SK-N-SH (cell line): ENCODE measurements around the gene TUBA4A. TPM values are rescaled to one million over a fixed set of nuclear protein-coding genes. Genes with fewer than 3 reads are reported as not detected.

Experiments used
- CTCF ChIA-PET: fragments of 300-600, 350-600 bp; formaldehyde crosslinking; extraction: SDS; loops from one replicate; lab custom pipeline; 2021; lab: Yijun Ruan, JAX
- POLR2A ChIA-PET: fragments of 350-600 bp; sonication (Branson Sonifier 250); formaldehyde crosslinking; extraction: SDS; loops from one replicate; lab custom pipeline; 2020; ENCODE audit warnings: antibody characterized with exemption, inconsistent platforms; lab: Yijun Ruan, JAX
- DNase-seq: peaks from one replicate; pipeline ENCODE4 v3.0.0; 2012
- H2AFZ ChIP-seq: fragments of 200-600 bp; sonication (generic); 2 replicates; pipeline ENCODE4 v1.8.1; 2016; ENCODE audit warnings: antibody characterized with exemption, mild to moderate bottlenecking, low read depth
- H3F3A ChIP-seq: fragments of 200-600 bp; sonication (generic); replicated peaks from 2 replicates; pipeline ENCODE3; 2016; ENCODE audit warnings: antibody characterized with exemption, mild to moderate bottlenecking; ENCODE audit not compliant: insufficient read depth
- H3K27ac ChIP-seq, 2 experiments: fragments of 200-500 bp in 1 of 2; fragments of 200-600 bp in 1 of 2; sonication (Bioruptor generic) in 1 of 2; sonication (generic), shearing (Covaris generic) in 1 of 2; 2 replicates each; pipeline versions ENCODE4 v1.5.1 to v1.6.1; 2014 to 2016; ENCODE audit warnings: low read depth in 2 of 2, inconsistent platforms in 1 of 2, low read length in 1 of 2, mild to moderate bottlenecking in 1 of 2, mixed read lengths in 1 of 2
- H3K27me3 ChIP-seq: fragments of 200-600 bp; sonication (generic), shearing (Covaris generic); 2 replicates; pipeline ENCODE4 v1.6.1; 2016; ENCODE audit warnings: mixed run types; ENCODE audit not compliant: insufficient read depth
- H3K36me3 ChIP-seq, 2 experiments: fragments of 200-500 bp in 1 of 2; fragments of 200-600 bp in 1 of 2; sonication (Bioruptor generic) in 1 of 2; sonication (generic) in 1 of 2; replicated peaks in 1 of 2; 2 replicates each; pipeline versions ENCODE3 to v1.5.1; 2014 to 2016; ENCODE audit warnings: low read length in 1 of 2, mild to moderate bottlenecking in 1 of 2; ENCODE audit not compliant: insufficient read depth in 2 of 2, control insufficient read depth in 1 of 2
- H3K4me1 ChIP-seq, 2 experiments: fragments of 200-500 bp in 1 of 2; fragments of 200-600 bp in 1 of 2; sonication (Bioruptor generic) in 1 of 2; sonication (generic), shearing (Covaris generic) in 1 of 2; 2 replicates each; pipeline versions ENCODE4 v1.5.1 to v1.6.1; 2014 to 2016; ENCODE audit warnings: low read depth in 1 of 2, low read length in 1 of 2, mixed run types in 1 of 2; ENCODE audit not compliant: insufficient read depth in 2 of 2, control insufficient read depth in 1 of 2
- H3K4me2 ChIP-seq: fragments of 200-600 bp; sonication (generic), shearing (Covaris generic); 2 replicates; pipeline ENCODE4 v1.6.1; 2017; ENCODE audit warnings: mixed run types
- H3K4me3 ChIP-seq, 2 experiments: fragments of 200-500 bp in 1 of 2; fragments of 200-600 bp in 1 of 2; sonication (Bioruptor generic) in 1 of 2; sonication (generic), shearing (Covaris generic) in 1 of 2; 2 replicates each; pipeline versions ENCODE4 v1.5.1 to v1.8.1; 2014 to 2016; ENCODE audit warnings: low read depth in 2 of 2, inconsistent platforms in 1 of 2, low read length in 1 of 2, mild to moderate bottlenecking in 1 of 2, mixed read lengths in 1 of 2, moderate library complexity in 1 of 2
- H3K79me2 ChIP-seq: fragments of 200-600 bp; sonication (generic); 2 replicates; pipeline ENCODE4 v1.8.1; 2017; ENCODE audit warnings: mild to moderate bottlenecking; ENCODE audit not compliant: insufficient read depth
- H3K9ac ChIP-seq: fragments of 200-600 bp; sonication (generic); 2 replicates; pipeline ENCODE4 v1.6.1; 2017; ENCODE audit warnings: mixed run types
- H3K9me2 ChIP-seq: fragments of 200-600 bp; sonication (generic); 2 replicates; pipeline ENCODE4 v1.6.1; 2017; ENCODE audit warnings: mixed run types
- H3K9me3 ChIP-seq: fragments of 200-600 bp; sonication (generic); 2 replicates; pipeline ENCODE4 v1.6.1; 2017; ENCODE audit warnings: mixed run types, mild to moderate bottlenecking, moderate library complexity
- H4K20me1 ChIP-seq: fragments of 200-600 bp; sonication (generic); 2 replicates; pipeline ENCODE4 v1.6.1; 2017; ENCODE audit warnings: mild to moderate bottlenecking, mixed run types; ENCODE audit not compliant: insufficient read depth
- EP300 ChIP-seq, 2 experiments: IDR thresholded peaks; 2 replicates each; pipeline versions ENCODE4 v1.4.0 to v1.6.1; 2012; ENCODE audit warnings: borderline replicate concordance in 1 of 2, low read depth in 1 of 2, low read length in 1 of 2
- FOXJ3 ChIP-seq: sonication (generic); formaldehyde crosslinking; IDR thresholded peaks from 2 replicates; pipeline ENCODE4 v1.5.1; 2020; ENCODE audit warnings: mild to moderate bottlenecking, missing genetic modification reagents
- FOXM1 ChIP-seq: IDR thresholded peaks from 2 replicates; pipeline ENCODE4 v1.4.0; 2012; ENCODE audit warnings: low read depth, mild to moderate bottlenecking
- GABPA ChIP-seq: IDR thresholded peaks from 2 replicates; pipeline ENCODE4 v1.4.0; 2012; ENCODE audit warnings: low read depth, mild to moderate bottlenecking
- GATA2 ChIP-seq: sonication (generic); formaldehyde crosslinking; IDR thresholded peaks from 2 replicates; pipeline ENCODE4 v1.5.0; 2020; ENCODE audit warnings: mild to moderate bottlenecking, missing genetic modification reagents
- IRF3 ChIP-seq: fragments of 150-350 bp; IDR thresholded peaks from 2 replicates; pipeline ENCODE4 v1.6.1; 2016; ENCODE audit warnings: mild to moderate bottlenecking, low read depth, low read length
- MXI1 ChIP-seq: IDR thresholded peaks from 2 replicates; pipeline ENCODE4 v1.6.1; 2012; ENCODE audit warnings: mild to moderate bottlenecking, low read depth, low read length, improper control_type of control experiment
- PBX3 ChIP-seq: IDR thresholded peaks from 2 replicates; pipeline ENCODE4; 2012
- POLR2AphosphoS5 ChIP-seq: IDR thresholded peaks from 2 replicates; pipeline ENCODE4 v1.6.1; 2012; ENCODE audit warnings: low read depth, low read length
- RAD21 ChIP-seq: IDR thresholded peaks from 2 replicates; pipeline ENCODE4 v1.6.1; 2012; ENCODE audit warnings: mild to moderate bottlenecking, low read length
- RCOR1 ChIP-seq: fragments of 150-350 bp; IDR thresholded peaks from 2 replicates; pipeline ENCODE4 v1.6.1; 2017; ENCODE audit warnings: antibody characterized with exemption, low read length
- SIN3A ChIP-seq: IDR thresholded peaks from 2 replicates; pipeline ENCODE4 v1.6.1; 2012; ENCODE audit warnings: low read depth, mild to moderate bottlenecking, low read length, moderate library complexity, borderline replicate concordance
- SMC3 ChIP-seq: IDR thresholded peaks from 2 replicates; pipeline ENCODE4 v1.6.1; 2012; ENCODE audit warnings: low read depth, low read length, improper control_type of control experiment
- TCF12 ChIP-seq: IDR thresholded peaks from 2 replicates; pipeline ENCODE4 v1.4.0; 2012
- YY1 ChIP-seq: IDR thresholded peaks from 2 replicates; pipeline ENCODE4 v1.4.0; 2012; ENCODE audit warnings: low read depth, mild to moderate bottlenecking
- WGBS: methylation state at CpG from one replicate; pipeline ENCODE4 v1.1.6; 2017; ENCODE audit warnings: low lambda C conversion rate; 5-methylcytosine and 5-hydroxymethylcytosine counted together
- polyA plus RNA-seq, 3 experiments: library from polyadenylated mRNA; depleted of rRNA; stranded (reverse); fragments of >200 nt; gene quantifications; 2 replicates each; pipeline ENCODE4 v1.2.3, GENCODE V29; 2012
- TF ChIP-seq, protein P1 (sequence below): fragments of 200-600 bp; sonication (generic); IDR thresholded peaks from 2 replicates; pipeline ENCODE4 v1.6.1; 2017; ENCODE audit warnings: antibody characterized with exemption, mild to moderate bottlenecking, moderate library complexity

TUBA4A gene
- polyA plus RNA-seq, 1 of the 3 experiments (the other 2 are of a cell fraction), result 6.2 TPM

DNA sequence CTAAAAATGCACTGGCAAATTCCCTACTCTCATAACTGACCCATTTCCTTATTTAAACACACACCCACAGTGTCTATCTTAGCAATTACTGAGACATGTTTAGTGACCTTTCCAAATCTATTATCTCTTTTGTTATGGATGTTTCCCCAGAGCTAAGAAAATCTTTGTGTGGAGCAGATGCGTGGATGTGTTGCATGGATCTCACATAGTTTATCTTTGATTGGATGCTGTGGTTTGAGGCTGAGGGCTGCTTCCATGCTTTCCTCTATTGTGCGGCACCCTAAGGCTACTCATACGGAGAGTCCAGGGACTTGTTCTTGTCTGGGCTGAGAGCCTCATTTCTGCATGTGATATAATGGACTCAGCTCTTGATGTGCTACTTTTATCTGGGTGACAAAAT is 19.4 kb downstream of the TUBA4A start:
- no peak overlapping the region for H3K4me3 ChIP-seq
- H3K79me2 ChIP-seq, result 0 out of 2 replicates have a peak, but pooled peaks cover 10% of the 10 kb centered on the region
- H3K4me2 ChIP-seq, result no peak overlapping the region
- POLR2A ChIA-PET, result interaction anchor here (0.6 to 1.2 kb wide), 2 partner anchors 13 to 16 kb away, joined by 3 to 5 read pairs; partner anchors contain the start of gene ABCB6
- DNase-seq, result no peak
- H3F3A ChIP-seq, result peaks cover 11% of the 10 kb centered on the region
- peaks cover 3% of the 10 kb centered on the region in 2 experiments; a peak in 1 of 4 replicates for H3K4me1 ChIP-seq
- CTCF ChIA-PET, result interaction anchor here (1.1 to 1.4 kb wide), 2 partner anchors 65 to 119 kb away, joined by 3 to 5 read pairs; no protein-coding TSS in a partner anchor
- H3K27me3 ChIP-seq, result no peaks in the 10 kb centered on the region
- TF ChIP-seq, protein P1, sequence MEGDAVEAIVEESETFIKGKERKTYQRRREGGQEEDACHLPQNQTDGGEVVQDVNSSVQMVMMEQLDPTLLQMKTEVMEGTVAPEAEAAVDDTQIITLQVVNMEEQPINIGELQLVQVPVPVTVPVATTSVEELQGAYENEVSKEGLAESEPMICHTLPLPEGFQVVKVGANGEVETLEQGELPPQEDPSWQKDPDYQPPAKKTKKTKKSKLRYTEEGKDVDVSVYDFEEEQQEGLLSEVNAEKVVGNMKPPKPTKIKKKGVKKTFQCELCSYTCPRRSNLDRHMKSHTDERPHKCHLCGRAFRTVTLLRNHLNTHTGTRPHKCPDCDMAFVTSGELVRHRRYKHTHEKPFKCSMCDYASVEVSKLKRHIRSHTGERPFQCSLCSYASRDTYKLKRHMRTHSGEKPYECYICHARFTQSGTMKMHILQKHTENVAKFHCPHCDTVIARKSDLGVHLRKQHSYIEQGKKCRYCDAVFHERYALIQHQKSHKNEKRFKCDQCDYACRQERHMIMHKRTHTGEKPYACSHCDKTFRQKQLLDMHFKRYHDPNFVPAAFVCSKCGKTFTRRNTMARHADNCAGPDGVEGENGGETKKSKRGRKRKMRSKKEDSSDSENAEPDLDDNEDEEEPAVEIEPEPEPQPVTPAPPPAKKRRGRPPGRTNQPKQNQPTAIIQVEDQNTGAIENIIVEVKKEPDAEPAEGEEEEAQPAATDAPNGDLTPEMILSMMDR, result no peak
- TF ChIP-seq EP300 (IDR thresholded peaks at IDR 0.05; ENCODE audit: borderline replicate concordance in 1 of 2, low read depth in 1 of 2, low read length in 1 of 2), result no peak
- TF ChIP-seq PBX3, result no peak
- no peak for TF ChIP-seq TCF12
- no peak for TF ChIP-seq RAD21
- no peak for TF ChIP-seq IRF3
- no peak for TF ChIP-seq FOXJ3 (CRISPR knock-in tag)
- no peak for TF ChIP-seq SIN3A
- TF ChIP-seq POLR2AphosphoS5, result no peak
- TF ChIP-seq MXI1, result no peak
- TF ChIP-seq RCOR1, result no peak
- no peak for TF ChIP-seq YY1
- no peak for TF ChIP-seq FOXM1
- no peak for TF ChIP-seq GATA2
- TF ChIP-seq GABPA, result no peak
- no peak for TF ChIP-seq SMC3
- no peaks in the 10 kb centered on the region for H4K20me1 ChIP-seq
- H3K36me3 ChIP-seq, result peaks cover 14 to 73% of the 10 kb centered on the region in 2 experiments
- H2AFZ ChIP-seq, result no peak overlapping the region
- 92% methylated on average over 3 of the region's 3 CpGs for WGBS
- H3K9ac ChIP-seq, result no peak overlapping the region
- H3K27ac ChIP-seq, result no peak overlapping the region
- no peaks in the 10 kb centered on the region for H3K9me2 ChIP-seq
- no peaks in the 10 kb centered on the region for H3K9me3 ChIP-seq
